ENCODE data around the gene PRTN3. TPM values are rescaled to one million over a fixed set of nuclear protein-coding genes. Genes with fewer than 3 reads are reported as not detected.

Gene PRTN3
- total RNA-seq, 1 donor from 2014 or later = not detected

GRCh38 chr19:858284-858683, 17.5 kb downstream of the PRTN3 start:
- TF ChIP-seq CTCF (IDR thresholded peaks at IDR 0.05; ENCODE audit: partially characterized antibody, unreplicated experiment) = no peak
- Mint-ChIP-seq H3K27me3 (ENCODE audit: unreplicated experiment) (peaks cover 7% of the 10 kb centered on the region), H3K9me3 (ENCODE audit: unreplicated experiment) (peaks cover 3% of the 10 kb centered on the region), H3K4me3 (ENCODE audit: unreplicated experiment) (no peak overlapping the region), H3K4me1 (ENCODE audit: low read depth, unreplicated experiment) (no peaks in the 10 kb centered on the region), H3K36me3 (ENCODE audit: unreplicated experiment) (no peaks in the 10 kb centered on the region), H3K27ac (ENCODE audit: unreplicated experiment) (no peak overlapping the region)
- DNase-seq = no peak

GRCh38 chr19:858868-859843, 18.4 kb downstream of the PRTN3 start, which contains the start of gene CFD:
TSS of gene CFD (plus strand) at chr19:859664. CDS start at chr19:859690, 26 bp downstream.
- Mint-ChIP-seq H3K4me3 (ENCODE audit: unreplicated experiment) (peak within 1 kb of the TSS; percentile 38), H3K36me3 (ENCODE audit: unreplicated experiment) (no peaks in the 10 kb centered on the region), H3K9me3 (ENCODE audit: unreplicated experiment) (peaks cover 7% of the 10 kb centered on the region), H3K27ac (ENCODE audit: unreplicated experiment) (no peak within 1 kb of the TSS), H3K4me1 (ENCODE audit: low read depth, unreplicated experiment) (no peaks in the 10 kb centered on the region), H3K27me3 (ENCODE audit: unreplicated experiment) (peaks cover 9% of the 10 kb centered on the region)
- TF ChIP-seq CTCF (IDR thresholded peaks at IDR 0.05; ENCODE audit: partially characterized antibody, unreplicated experiment) = no peak
- DNase-seq = no peak

GRCh38 chr19:861141-861755, 20.4 kb downstream of the PRTN3 start:
- DNase-seq = no peak
- no peaks in the 10 kb centered on the region for H3K36me3 Mint-ChIP-seq (ENCODE audit: unreplicated experiment)
- H3K27me3 Mint-ChIP-seq (ENCODE audit: unreplicated experiment) = peaks cover 14% of the 10 kb centered on the region
- H3K4me1 Mint-ChIP-seq (ENCODE audit: low read depth, unreplicated experiment) = no peaks in the 10 kb centered on the region
- TF ChIP-seq CTCF (IDR thresholded peaks at IDR 0.05; ENCODE audit: partially characterized antibody, unreplicated experiment) = no peak
- no peak overlapping the region for H3K4me3 Mint-ChIP-seq (ENCODE audit: unreplicated experiment)
- H3K27ac Mint-ChIP-seq (ENCODE audit: unreplicated experiment) = no peak overlapping the region
- H3K9me3 Mint-ChIP-seq (ENCODE audit: unreplicated experiment) = peaks cover 11% of the 10 kb centered on the region

GRCh38 chr19:861756-862580, 21.2 kb downstream of the PRTN3 start:
- Mint-ChIP-seq H3K27ac (ENCODE audit: unreplicated experiment) (no peak overlapping the region), H3K4me3 (ENCODE audit: unreplicated experiment) (no peak overlapping the region), H3K27me3 (ENCODE audit: unreplicated experiment) (peaks cover 14% of the 10 kb centered on the region), H3K9me3 (ENCODE audit: unreplicated experiment) (peaks cover 11% of the 10 kb centered on the region), H3K36me3 (ENCODE audit: unreplicated experiment) (no peaks in the 10 kb centered on the region), H3K4me1 (ENCODE audit: low read depth, unreplicated experiment) (no peaks in the 10 kb centered on the region)
- peak; percentile 61 for DNase-seq
- no peak for TF ChIP-seq CTCF (IDR thresholded peaks at IDR 0.05; ENCODE audit: partially characterized antibody, unreplicated experiment)

Data from glutamatergic neuron (in vitro differentiated cells).